Measurements from ENCODE around the gene ZNF440.

DNA sequence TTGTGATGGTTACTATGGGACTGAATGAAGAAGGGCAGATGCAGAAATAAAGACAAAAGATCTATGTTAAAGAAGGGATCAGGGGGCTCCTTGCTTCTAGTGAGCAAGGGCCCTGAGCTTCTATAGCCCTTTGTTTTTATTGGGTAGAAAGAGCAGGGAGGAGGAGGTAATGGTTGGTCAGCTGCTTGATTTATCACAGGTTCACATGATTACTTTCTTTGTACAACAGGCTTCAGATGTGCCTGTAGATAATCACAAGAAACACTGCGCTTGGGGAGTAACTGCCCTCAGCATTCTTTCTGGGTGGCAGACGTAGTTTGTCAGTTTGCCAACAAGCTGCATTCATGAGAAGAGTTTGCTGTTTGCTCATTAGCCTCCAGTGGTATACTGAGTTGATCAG lies 29.6 kb downstream of the ZNF440 start:
- TF ChIP-seq, protein P1, sequence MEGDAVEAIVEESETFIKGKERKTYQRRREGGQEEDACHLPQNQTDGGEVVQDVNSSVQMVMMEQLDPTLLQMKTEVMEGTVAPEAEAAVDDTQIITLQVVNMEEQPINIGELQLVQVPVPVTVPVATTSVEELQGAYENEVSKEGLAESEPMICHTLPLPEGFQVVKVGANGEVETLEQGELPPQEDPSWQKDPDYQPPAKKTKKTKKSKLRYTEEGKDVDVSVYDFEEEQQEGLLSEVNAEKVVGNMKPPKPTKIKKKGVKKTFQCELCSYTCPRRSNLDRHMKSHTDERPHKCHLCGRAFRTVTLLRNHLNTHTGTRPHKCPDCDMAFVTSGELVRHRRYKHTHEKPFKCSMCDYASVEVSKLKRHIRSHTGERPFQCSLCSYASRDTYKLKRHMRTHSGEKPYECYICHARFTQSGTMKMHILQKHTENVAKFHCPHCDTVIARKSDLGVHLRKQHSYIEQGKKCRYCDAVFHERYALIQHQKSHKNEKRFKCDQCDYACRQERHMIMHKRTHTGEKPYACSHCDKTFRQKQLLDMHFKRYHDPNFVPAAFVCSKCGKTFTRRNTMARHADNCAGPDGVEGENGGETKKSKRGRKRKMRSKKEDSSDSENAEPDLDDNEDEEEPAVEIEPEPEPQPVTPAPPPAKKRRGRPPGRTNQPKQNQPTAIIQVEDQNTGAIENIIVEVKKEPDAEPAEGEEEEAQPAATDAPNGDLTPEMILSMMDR (IDR thresholded peaks at IDR 0.05 in 8 of 11, conservative IDR thresholded peaks at IDR 0.05 in 3 of 11): no peak
- TF ChIP-seq POLR2A (IDR thresholded peaks at IDR 0.05): no peak
- TF ChIP-seq POLR2AphosphoS5 (IDR thresholded peaks at IDR 0.05): no peak
